ENCODE results near the gene PNPLA6.

Gene PNPLA6

GRCh38 chr19:7521551-7522071 is 13.9 kb upstream of the PNPLA6 start:
- H3K4me3 ChIP-seq (ENCODE audit: low read length) = peak overlapping the region; percentile 66
- DNase-seq (ENCODE audit: low read depth) = no peak
- no peak for TF ChIP-seq CTCF (IDR thresholded peaks at IDR 0.05; ENCODE audit: insufficient read depth, low read depth, low read length, missing control alignments)

GRCh38 chr19:7522072-7522922 is 13.2 kb upstream of the PNPLA6 start, which contains the start of gene MCOLN1:
Gene MCOLN1, plus strand, starts transcription at chr19:7522624. Its CDS starts 127 bp downstream, at chr19:7522751.
- TF ChIP-seq CTCF (IDR thresholded peaks at IDR 0.05; ENCODE audit: insufficient read depth, low read depth, low read length, missing control alignments) = no peak
- H3K4me3 ChIP-seq (ENCODE audit: low read length) = peak within 1 kb of the TSS; percentile 66

GRCh38 chr19:7522923-7523667 is 12.4 kb upstream of the PNPLA6 start:
- no peak for TF ChIP-seq CTCF (IDR thresholded peaks at IDR 0.05; ENCODE audit: insufficient read depth, low read depth, low read length, missing control alignments)
- peak overlapping the region; percentile 66 for H3K4me3 ChIP-seq (ENCODE audit: low read length)
- peak; percentile 20 for DNase-seq (ENCODE audit: low read depth)

More at GRCh38 chr19:7522072-7522922, 13.2 kb upstream of the PNPLA6 start, which contains the start of gene MCOLN1:
- peak; percentile 97 for DNase-seq (ENCODE audit: low read depth)

GRCh38 chr19:7524523-7524922 is 11.0 kb upstream of the PNPLA6 start:
- H3K4me3 ChIP-seq (ENCODE audit: low read length) = no peak overlapping the region
- no peak for DNase-seq (ENCODE audit: low read depth)
- TF ChIP-seq CTCF (IDR thresholded peaks at IDR 0.05; ENCODE audit: insufficient read depth, low read depth, low read length, missing control alignments) = no peak

GRCh38 chr19:7524992-7525739 is 10.4 kb upstream of the PNPLA6 start:
- TF ChIP-seq CTCF (IDR thresholded peaks at IDR 0.05; ENCODE audit: insufficient read depth, low read depth, low read length, missing control alignments) = no peak
- DNase-seq (ENCODE audit: low read depth) = no peak
- no peak overlapping the region for H3K4me3 ChIP-seq (ENCODE audit: low read length)

Measured in epithelial cell of esophagus (primary cell).